ENCODE data around the gene C1orf159.

DNA sequence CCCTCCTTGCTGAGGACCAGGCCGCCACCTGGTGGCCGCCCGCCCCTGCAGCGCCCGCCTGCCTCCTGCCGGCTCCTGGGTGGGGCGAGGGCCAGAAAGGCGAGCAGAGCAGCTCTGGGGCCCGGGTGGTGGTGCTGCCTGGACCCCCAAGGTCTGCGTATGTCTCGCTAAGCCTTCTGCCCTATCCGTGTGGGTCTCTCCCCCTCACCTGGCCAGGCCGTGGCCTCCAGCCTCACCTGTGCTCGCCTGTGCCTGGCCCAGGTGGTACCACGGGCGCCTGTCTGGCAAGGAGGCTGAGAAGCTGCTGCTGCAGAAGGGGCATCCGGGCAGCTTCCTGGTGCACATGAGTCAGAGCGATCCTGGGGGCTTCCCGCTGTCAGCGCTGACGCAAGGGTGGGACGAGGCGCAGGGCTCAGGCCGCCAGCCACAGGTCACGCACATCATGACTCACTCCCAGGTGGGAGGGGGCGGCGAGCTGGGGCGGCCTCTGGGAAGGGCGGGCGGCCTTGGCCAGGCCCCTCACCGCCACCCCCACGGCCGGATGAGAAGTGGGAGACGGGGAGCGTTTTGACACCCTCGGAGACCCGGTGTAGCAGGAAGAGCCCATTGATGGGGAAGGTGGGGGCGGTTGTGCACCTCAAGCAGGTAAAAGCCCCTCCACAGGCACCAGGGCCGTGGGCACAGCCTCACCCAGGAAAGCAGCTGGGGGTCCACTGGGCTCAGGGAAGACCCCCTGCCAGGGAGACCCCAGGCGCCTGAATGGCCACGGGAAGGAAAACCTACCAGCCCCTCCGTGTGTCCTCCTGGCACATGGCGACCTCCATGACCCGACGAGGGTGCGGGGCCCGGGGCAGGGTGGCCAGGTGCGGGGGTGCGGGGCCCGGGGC is 51.7 kb downstream of the C1orf159 start:
- no peak for TF ChIP-seq POLR2A (IDR thresholded peaks at IDR 0.05; ENCODE audit: low read length)
- TF ChIP-seq, protein P1, sequence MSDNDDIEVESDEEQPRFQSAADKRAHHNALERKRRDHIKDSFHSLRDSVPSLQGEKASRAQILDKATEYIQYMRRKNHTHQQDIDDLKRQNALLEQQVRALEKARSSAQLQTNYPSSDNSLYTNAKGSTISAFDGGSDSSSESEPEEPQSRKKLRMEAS (IDR thresholded peaks at IDR 0.05): peak; percentile 27; the same call in 1 of the 2 replicates
- TF ChIP-seq CTCF (IDR thresholded peaks at IDR 0.05): peak; percentile 78
- no peak for TF ChIP-seq ZC3H11A (IDR thresholded peaks at IDR 0.05)
- no peak for TF ChIP-seq ZFP36 (IDR thresholded peaks at IDR 0.05; ENCODE audit: borderline replicate concordance, partially characterized antibody)
- no peak for TF ChIP-seq USF2 (IDR thresholded peaks at IDR 0.05)
- TF ChIP-seq RAD21 (conservative IDR thresholded peaks at IDR 0.05 in 1 of 2, IDR thresholded peaks at IDR 0.05 in 1 of 2): peak; percentile 68 to 81
- TF ChIP-seq MYC (IDR thresholded peaks at IDR 0.05; ENCODE audit: borderline replicate concordance, low read length): no peak
- no peak for TF ChIP-seq ESRRA (IDR thresholded peaks at IDR 0.05; ENCODE audit: borderline replicate concordance, low read length)
- peak; percentile 86 for TF ChIP-seq SMC3 (IDR thresholded peaks at IDR 0.05)
- no peak for TF ChIP-seq RFX5 (IDR thresholded peaks at IDR 0.05)
- TF ChIP-seq EP300 (IDR thresholded peaks at IDR 0.05): peak in 1 of 2 experiments; percentile 68; a peak in 2 of 5 replicates
- no peak for TF ChIP-seq MAZ (IDR thresholded peaks at IDR 0.05; ENCODE audit: borderline replicate concordance, low read depth, low read length)
